Stimulated activated CD8-positive, alpha-beta memory T cell treated with anti-CD3 and anti-CD28 coated beads, Interleukin-2, amount 100 ng/mL, for 48 hours (primary cell): ENCODE data around the gene RNF4.
"Not testable (repeated sequence)": the region's sequence is repeated elsewhere in the genome, so short reads cannot be mapped to it uniquely, and the experiment has no call there.

Experiments used
- DNase-seq, 2 donors: peaks; one replicate each; pipeline ENCODE4 v3.0.0-alpha.2; 2020; ENCODE audit warnings: low read depth in 2 of 2

The RNF4 gene

GRCh38 chr4:2468456-2469191, at the start of gene RNF4:
Gene RNF4 (plus strand): TSS chr4:2469106. CDS start chr4:2490494, 21,388 bp downstream.
- DNase-seq: peak; percentile 90 to 92

DNA sequence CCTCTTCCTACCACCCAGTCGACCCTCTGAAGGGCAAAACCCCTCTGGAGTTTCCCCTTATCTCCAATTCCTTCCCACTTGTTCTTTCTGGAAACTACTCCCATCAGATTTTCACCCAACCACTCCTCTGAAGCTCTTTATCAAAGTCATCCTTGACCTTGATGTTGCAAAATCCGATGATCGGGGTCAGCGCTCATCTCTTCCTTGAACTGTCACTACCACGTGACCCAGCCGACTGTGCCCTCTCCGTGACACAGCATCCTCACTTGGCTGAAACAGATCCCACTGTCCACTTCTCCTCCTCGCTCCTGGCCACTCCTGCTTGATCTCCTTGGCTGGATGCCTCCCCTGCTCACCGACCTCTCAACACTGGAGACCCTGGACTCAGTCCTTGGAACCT, 49.1 kb upstream of the RNF4 start:
- DNase-seq: no peak

- DNase-seq: no peak
These were observed 47.0 kb upstream of the RNF4 start for GRCh38 chr4:2421928-2422327.

DNA sequence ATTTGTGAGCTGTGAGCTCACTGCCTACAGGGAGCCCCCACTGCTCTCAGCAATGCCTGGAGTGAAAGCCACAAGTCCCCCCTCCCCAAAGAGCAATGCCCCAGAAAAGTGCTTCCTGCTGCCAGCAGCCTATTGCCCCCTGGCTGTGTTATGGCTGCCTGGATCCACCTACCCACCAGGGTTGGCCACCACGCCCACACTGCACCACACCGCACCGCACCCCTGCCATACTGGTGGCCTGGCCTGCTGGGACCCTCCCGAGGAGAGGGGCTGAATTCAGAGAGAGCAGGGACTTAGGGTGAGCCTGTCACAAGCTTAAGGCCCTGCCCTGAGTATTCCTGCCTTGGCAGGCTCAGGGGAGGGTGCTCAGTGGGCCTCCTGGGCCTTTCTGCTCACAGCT, 45.8 kb upstream of the RNF4 start:
- no peak for DNase-seq

GRCh38 chr4:2423695-2424094, 45.2 kb upstream of the RNF4 start:
- DNase-seq: no peak

DNA sequence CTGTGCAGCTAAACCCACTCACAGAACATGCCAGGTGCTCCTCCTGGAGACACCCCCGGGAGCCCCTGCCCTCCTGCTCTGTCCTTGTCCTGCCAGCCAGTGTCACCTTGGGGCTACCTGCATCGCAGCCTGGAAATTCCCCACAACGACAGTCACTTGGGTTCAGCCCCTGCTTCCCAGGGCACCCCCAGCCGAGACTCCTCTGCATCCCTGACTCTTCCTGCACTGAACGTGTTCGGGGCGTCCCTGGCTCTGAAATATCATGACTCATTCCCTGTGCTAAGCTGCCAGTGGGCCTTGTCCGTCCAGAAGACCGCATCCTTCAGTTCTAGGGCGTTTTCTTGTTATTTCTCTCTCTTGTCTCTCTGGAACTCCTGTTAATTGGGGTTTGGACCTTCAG, 44.3 kb upstream of the RNF4 start:
- DNase-seq: no peak

DNA sequence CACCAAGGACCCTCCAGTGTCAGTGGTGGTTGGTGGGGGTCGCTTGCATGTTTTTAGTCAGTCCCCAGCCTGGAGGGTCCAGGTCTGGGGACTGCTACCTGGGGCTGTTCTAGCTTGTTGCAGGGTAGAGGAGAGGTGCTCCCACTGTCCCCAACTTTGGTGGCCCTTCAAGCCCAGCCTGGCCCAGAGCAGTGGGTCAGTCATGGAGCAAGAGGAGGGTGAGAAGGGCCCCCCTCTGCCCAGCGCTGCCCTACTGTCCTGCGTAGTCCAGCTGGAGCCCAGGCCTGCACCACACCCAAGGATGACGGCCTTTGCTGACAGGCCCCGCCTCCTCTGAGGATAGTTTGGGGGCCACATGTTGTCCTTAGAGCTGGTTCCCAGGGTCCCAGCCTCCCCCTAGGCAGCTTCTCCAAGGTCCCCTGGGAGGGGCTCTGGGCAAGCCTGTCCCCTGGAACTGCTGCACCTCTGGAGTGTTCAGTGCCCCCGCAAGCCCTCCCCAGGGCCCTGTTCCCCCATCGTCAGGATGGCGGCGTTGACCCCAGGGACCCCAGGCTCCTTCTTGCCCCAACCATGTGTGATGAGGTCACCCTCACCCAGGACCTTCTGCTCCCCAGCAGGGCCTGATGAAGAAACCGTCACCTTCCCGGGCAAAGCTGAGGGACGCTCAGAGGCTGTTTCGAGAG, 43.4 kb upstream of the RNF4 start:
- no peak for DNase-seq

DNA sequence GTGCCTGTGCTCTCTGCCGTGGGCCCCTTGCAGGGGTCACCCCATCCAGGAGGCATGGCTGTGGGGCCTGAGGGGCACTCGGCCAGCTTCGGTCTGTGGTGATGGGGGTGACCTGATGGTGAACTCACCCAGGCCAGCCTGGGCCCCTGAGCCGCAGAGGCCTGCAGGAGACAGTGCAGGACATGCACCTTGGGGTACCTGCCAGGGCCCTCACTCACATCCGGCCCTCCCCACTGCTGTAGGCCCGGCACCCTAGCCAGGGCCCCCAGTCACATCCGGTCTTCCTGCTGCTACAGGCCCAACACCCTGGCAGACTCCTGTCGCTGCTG, 42.9 kb upstream of the RNF4 start:
- DNase-seq: no peak

DNA sequence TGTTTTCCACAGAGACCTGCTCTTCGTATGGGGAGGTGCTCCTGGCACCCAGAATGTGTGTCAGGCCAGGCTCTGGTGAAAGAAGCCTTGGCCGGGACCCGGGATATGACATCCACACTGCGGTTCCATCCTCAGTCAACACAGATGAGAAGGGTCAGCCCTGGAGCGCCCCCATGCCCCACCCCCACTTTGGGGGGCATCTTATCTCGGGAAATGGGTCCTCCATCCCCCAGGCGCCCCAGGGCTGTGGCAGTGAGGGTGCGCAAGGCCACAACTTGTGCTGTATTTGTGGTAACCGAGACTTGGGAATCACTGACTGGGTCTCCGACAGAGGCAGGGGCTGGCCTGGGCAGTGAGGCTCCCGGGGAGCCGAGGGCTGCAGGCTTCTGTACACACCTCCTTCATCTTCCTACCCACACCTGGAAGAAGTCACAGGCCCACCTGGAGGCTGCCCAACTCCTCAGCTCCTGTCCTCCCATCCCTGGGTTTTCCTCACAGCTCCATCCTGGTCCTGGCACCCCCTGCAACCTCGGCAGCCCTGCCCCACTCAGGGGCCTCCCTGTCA, 42.1 kb upstream of the RNF4 start:
- no peak for DNase-seq

DNA sequence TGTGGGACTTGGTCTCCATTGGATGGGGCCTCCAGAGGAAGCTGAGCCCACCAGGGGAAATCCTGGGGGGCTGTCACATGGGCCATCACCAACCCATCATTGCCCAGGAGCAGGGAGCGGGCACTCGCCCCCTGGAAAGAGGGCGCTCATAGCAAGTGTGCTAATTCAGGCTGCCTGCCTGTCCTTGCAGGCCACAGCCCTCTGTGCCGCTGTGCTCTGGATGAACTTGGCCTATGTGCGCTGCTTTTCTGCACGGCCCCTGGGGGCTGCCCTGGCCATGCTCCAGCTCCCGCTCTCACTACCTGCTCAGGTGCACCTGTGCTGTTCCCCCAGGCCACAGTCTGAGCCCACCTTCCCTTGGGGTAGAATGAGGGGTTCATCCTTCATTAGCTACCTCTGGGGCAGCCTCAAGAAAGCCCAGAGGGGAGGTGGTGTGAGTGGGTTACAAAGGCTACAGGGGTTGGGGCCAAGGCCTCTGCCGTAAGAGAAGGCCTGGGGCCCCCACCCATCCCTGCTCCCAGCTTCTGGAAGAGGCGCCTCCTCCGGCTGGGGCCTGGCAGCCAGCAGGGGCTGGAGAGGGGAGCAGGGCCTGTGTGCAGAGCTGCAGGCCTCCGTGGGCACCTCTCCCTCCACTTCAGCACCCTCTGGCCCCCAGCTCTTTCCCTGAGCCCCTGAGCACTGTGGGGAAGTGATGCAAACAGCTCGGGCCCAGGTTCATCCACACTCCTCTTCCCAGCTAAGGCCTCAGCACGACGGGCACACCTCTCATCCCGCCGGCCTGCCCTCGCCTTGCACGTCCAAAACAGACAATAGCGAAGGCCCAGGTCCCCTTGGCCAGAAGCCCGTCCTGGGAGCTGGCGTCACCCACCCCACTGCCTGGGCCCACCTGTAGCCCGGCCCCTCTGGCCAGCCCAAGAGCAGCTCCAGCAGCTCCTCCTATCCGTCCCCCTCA, 41.2 kb upstream of the RNF4 start:
- no peak for DNase-seq

DNA sequence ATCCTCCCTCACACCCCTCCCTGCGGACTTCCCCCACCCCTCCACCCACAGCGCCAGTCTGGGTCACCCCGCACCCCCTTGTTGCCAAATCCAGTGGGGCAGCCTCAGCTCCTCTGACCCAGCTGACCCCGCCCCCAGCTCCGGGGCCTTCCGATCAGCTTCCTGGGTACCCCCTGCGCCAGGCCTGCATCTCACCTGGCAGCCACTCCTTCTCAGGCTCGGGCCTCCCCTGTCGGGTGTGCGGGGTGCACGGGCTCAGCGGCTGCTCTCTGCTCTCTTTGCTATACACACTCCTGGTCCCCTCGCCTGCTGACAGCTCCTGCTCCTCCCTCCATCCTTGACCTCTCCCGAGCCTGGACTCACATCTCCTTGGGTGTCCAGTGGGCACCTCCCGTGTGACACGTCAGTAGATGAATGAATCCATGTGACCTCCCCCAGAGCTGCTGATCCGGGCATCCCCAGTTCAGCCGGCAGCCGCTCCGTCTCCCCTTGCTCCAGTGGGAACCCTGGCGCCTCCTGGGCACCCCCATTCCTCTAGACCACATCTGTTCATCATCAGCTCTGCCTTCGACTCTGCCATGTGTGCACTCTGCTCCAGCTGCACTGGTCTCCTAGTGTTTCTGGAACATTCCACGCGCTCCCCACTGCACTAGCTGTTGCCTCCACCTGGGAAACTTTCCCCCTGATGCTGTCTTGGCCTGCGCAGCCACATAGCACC, 40.3 kb upstream of the RNF4 start:
- DNase-seq: no peak

GRCh38 chr4:2429945-2430757, 38.8 kb upstream of the RNF4 start:
- not testable (repeated sequence) for DNase-seq

- no peak for DNase-seq
These were observed 36.9 kb upstream of the RNF4 start for GRCh38 chr4:2432004-2432403.

DNA sequence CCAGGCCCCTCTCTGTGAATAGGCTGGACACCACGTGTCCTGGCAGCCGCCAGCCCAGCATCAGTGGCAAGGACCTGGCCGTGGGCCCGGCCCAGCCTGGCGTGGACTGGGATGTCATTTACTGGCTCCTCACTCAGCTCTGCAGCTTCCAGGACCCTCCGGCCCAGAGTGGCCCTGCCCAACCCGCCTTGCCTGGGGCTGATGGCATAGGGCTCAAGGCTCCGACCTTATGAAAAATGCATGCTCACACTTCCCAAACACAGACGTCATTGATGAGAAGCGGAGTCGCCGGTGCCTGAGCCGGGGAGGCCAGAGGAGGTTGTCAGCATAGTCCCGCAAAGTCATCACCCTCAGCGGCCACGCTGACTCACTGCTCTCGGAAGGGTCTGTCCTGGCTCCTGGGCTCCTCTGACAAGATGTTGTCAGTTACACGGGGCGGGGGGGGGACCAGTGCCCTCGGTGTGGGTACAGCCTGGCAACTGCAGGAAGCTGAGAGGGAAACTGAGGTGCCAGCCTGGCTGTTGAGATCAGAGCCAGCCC, 35.8 kb upstream of the RNF4 start:
- DNase-seq: no peak

GRCh38 chr4:2433609-2434350, 35.1 kb upstream of the RNF4 start:
- DNase-seq: no peak

GRCh38 chr4:2434420-2434819, 34.5 kb upstream of the RNF4 start:
- no peak for DNase-seq

DNA sequence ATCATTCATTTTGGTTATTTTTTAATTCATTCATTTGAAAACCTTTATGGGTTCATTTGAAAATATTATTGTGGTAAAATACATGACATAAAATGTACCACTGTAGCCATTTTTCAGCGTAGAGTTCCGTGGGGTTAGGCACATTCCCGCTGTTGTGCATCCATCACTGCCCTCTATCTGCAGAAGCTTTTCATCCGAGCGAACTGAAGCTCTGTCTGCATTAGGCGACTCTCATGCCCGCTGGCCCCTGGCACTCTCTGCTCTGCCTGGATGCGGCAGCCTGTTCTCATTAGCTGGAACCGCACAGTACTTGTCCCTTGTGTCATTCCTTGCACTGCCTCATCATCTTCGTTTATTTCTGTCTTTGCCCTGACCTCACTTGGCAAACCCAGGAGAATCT, 32.6 kb upstream of the RNF4 start:
- DNase-seq: no peak

- DNase-seq: no peak
These were observed 32.0 kb upstream of the RNF4 start for GRCh38 chr4:2436761-2437474.
